ENCODE results near the gene BLOC1S4.

- TF ChIP-seq RXRA (IDR thresholded peaks at IDR 0.05) (no peak), CTCF (IDR thresholded peaks at IDR 0.05; ENCODE audit: low read depth, low read length, missing input control) (no peak), SP1 (IDR thresholded peaks at IDR 0.05) (no peak), ATF3 (IDR thresholded peaks at IDR 0.05) (no peak), REST (IDR thresholded peaks at IDR 0.05) (no peak), MAX (IDR thresholded peaks at IDR 0.05) (no peak), TAF1 (conservative IDR thresholded peaks at IDR 0.05) (no peak), EGR1 (IDR thresholded peaks at IDR 0.05; ENCODE audit: low read depth in 2 of 2) (no peak), GABPA (IDR thresholded peaks at IDR 0.05 in 1 of 2, conservative IDR thresholded peaks at IDR 0.05 in 1 of 2) (no peak), JUND (IDR thresholded peaks at IDR 0.05) (no peak)
Observed at GRCh38 chr4:6699903-6700302, 16.1 kb upstream of the BLOC1S4 start.
